Mammary epithelial cell (primary cell): Measurements from ENCODE around the gene ASIC2.

Source experiments
- EZH2 ChIP-seq: IDR thresholded peaks from 2 replicates; pipeline ENCODE4 v1.6.1; 2012; ENCODE audit warnings: low read length, inconsistent platforms, borderline replicate concordance
- TF ChIP-seq, protein P1 (sequence below), 2 donors: IDR thresholded peaks in 1 of 2; conservative IDR thresholded peaks in 1 of 2; 2 replicates each; pipeline ENCODE4 v1.5.1; 2011 to 2012; ENCODE audit warnings: inconsistent platforms in 2 of 2, low read length in 2 of 2, mild to moderate bottlenecking in 2 of 2, control low read depth in 1 of 2, low read depth in 1 of 2; ENCODE audit not compliant: insufficient read depth in 1 of 2; ENCODE audit errors: extremely low read depth in 1 of 2

DNA sequence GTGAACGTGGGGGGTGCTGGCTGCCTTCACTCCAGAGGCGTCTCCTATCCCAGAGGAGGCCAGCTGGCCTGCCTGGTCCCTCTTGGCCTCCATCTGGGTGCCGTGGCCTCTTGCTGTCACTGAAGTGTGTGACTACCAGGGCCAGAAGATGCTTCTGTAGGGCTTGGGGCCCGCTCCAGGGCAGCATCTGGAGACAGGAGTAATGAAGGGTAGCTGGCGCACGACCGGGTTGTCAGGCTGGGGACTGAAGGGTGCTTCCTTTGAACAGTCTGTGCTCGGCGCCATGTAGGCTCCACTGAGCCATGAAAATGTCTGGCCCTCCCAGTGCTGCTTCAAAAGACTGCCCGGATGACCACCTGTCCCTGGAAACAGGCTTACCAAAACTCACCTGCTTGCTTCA is 31.3 kb downstream of the ASIC2 start:
- TF ChIP-seq, protein P1, sequence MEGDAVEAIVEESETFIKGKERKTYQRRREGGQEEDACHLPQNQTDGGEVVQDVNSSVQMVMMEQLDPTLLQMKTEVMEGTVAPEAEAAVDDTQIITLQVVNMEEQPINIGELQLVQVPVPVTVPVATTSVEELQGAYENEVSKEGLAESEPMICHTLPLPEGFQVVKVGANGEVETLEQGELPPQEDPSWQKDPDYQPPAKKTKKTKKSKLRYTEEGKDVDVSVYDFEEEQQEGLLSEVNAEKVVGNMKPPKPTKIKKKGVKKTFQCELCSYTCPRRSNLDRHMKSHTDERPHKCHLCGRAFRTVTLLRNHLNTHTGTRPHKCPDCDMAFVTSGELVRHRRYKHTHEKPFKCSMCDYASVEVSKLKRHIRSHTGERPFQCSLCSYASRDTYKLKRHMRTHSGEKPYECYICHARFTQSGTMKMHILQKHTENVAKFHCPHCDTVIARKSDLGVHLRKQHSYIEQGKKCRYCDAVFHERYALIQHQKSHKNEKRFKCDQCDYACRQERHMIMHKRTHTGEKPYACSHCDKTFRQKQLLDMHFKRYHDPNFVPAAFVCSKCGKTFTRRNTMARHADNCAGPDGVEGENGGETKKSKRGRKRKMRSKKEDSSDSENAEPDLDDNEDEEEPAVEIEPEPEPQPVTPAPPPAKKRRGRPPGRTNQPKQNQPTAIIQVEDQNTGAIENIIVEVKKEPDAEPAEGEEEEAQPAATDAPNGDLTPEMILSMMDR (conservative IDR thresholded peaks at IDR 0.05 in 1 of 2, IDR thresholded peaks at IDR 0.05 in 1 of 2; ENCODE audit: extremely low read depth in 1 of 2, insufficient read depth in 1 of 2, low read depth in 1 of 2, low read length in 2 of 2) = no peak
- TF ChIP-seq EZH2 = no peak
